Measurements from ENCODE around the gene MLNR. TPM values are rescaled to one million over a fixed set of nuclear protein-coding genes. Genes with fewer than 3 reads are reported as not detected.
A peak's percentile ranks its signal among the peaks of the same experiment; 100 is the strongest.

The MLNR gene
- total RNA-seq, 1 experiment from 2014 or later, result not detected

DNA sequence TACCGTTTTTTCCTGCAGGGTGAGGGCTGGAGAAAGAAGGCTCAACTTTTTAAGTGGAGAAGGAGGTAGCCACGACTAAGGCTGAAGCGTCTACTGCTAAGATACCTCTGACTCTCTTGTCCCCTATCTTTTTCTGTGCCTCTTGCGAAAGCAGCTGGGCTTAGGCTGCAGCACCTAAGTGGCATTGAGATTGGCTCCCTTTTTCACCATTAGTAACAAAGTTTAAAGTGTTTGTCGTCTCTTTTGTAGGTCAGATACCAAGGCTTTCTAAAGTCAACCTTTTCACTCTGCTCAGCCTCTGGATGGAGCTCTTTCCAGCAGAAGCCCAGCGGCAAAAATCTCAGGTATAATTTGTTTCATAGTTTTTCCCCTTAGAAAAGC is 28.5 kb downstream of the MLNR start:
- DNase-seq, result peak in 1 of 2 experiments; percentile 15
- intact Hi-C loops (cut with micrococcal nuclease; ENCODE audit: unreplicated experiment), result loop anchor here (1.0 kb wide), 2 partner anchors 33 to 359 kb away; no protein-coding TSS in a partner anchor
- Histone ChIP-seq H3K9me3 (no peaks in the 10 kb centered on the region), H3K36me3 (ENCODE audit: control insufficient read depth, insufficient read depth, low read length) (no peaks in the 10 kb centered on the region), H3K4me3 (ENCODE audit: low read depth, low read length) (peak overlapping the region; percentile 97), H3K4me1 (peaks cover 4% of the 10 kb centered on the region; the same call in 1 of the 2 replicates), H3K27me3 (replicated peaks; ENCODE audit: control insufficient read depth, insufficient read depth, low read length) (no peaks in the 10 kb centered on the region)
- TF ChIP-seq, protein P1, sequence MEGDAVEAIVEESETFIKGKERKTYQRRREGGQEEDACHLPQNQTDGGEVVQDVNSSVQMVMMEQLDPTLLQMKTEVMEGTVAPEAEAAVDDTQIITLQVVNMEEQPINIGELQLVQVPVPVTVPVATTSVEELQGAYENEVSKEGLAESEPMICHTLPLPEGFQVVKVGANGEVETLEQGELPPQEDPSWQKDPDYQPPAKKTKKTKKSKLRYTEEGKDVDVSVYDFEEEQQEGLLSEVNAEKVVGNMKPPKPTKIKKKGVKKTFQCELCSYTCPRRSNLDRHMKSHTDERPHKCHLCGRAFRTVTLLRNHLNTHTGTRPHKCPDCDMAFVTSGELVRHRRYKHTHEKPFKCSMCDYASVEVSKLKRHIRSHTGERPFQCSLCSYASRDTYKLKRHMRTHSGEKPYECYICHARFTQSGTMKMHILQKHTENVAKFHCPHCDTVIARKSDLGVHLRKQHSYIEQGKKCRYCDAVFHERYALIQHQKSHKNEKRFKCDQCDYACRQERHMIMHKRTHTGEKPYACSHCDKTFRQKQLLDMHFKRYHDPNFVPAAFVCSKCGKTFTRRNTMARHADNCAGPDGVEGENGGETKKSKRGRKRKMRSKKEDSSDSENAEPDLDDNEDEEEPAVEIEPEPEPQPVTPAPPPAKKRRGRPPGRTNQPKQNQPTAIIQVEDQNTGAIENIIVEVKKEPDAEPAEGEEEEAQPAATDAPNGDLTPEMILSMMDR (IDR thresholded peaks at IDR 0.05; ENCODE audit: insufficient read depth in 1 of 2, low read depth in 1 of 2, low read length in 1 of 2, severe bottlenecking in 1 of 2, unreplicated experiment in 1 of 2), result no peak
- CTCF ChIA-PET, result interaction anchor here (0.5 to 2.1 kb wide), 8 partner anchors 12 to 197 kb away, joined by 3 to 20 read pairs (median 4); no protein-coding TSS in a partner anchor
- Mint-ChIP-seq H3K27me3 (ENCODE audit: insufficient read depth, unreplicated experiment) (peaks cover 2% of the 10 kb centered on the region), H3K27ac (ENCODE audit: unreplicated experiment) (peak overlapping the region; percentile 88), H3K36me3 (ENCODE audit: insufficient read depth, unreplicated experiment) (peaks cover 5% of the 10 kb centered on the region), H3K4me1 (ENCODE audit: low read depth, unreplicated experiment) (no peaks in the 10 kb centered on the region), H3K9me3 (ENCODE audit: unreplicated experiment) (no peaks in the 10 kb centered on the region), H3K4me3 (ENCODE audit: unreplicated experiment) (peak overlapping the region; percentile 89)
- POLR2A ChIA-PET, result interaction anchor here (1.1 to 2.0 kb wide), 2 partner anchors 195 to 297 kb away, joined by 5 to 10 read pairs; partner anchors contain the start of genes CAB39L and SETDB2
- no TSS peak for BruUV-seq (replicated peaks)

DNA sequence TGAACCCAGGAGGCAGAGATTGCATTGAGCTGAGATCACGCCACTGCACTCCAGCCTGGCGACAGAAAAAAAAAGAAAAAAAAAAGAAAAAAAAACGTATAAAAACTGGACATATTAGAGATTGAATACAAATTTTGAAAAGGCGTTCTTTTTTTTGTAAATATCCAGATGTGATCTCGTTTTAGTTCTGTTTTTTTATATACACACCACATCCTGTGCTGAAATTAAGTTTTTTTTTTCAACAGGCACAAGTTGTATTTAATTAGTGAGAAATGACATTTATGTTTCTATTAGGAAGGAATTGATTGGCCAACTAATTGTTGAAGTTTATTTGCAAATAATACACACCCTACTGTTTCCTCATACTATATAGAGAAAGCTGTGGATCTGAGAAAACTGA is 31.2 kb downstream of the MLNR start:
- CTCF ChIA-PET, result no interaction called here
- no peak overlapping the region for H3K27ac Mint-ChIP-seq (ENCODE audit: unreplicated experiment)
- H3K4me1 Mint-ChIP-seq (ENCODE audit: low read depth, unreplicated experiment), result no peaks in the 10 kb centered on the region
- no peak overlapping the region for H3K4me3 Mint-ChIP-seq (ENCODE audit: unreplicated experiment)
- no TSS peak for BruUV-seq (replicated peaks)
- Histone ChIP-seq H3K4me3 (ENCODE audit: low read depth, low read length) (no peak overlapping the region), H3K36me3 (ENCODE audit: control insufficient read depth, insufficient read depth, low read length) (no peaks in the 10 kb centered on the region), H3K9me3 (no peaks in the 10 kb centered on the region), H3K27me3 (replicated peaks; ENCODE audit: control insufficient read depth, insufficient read depth, low read length) (no peaks in the 10 kb centered on the region), H3K4me1 (peaks cover 4% of the 10 kb centered on the region; the same call in 1 of the 2 replicates)
- intact Hi-C loops (cut with micrococcal nuclease; ENCODE audit: unreplicated experiment), result no loop called here
- H3K27me3 Mint-ChIP-seq (ENCODE audit: insufficient read depth, unreplicated experiment), result no peaks in the 10 kb centered on the region
- H3K36me3 Mint-ChIP-seq (ENCODE audit: insufficient read depth, unreplicated experiment), result peaks cover 13% of the 10 kb centered on the region
- POLR2A ChIA-PET, result no interaction called here
- DNase-seq, result no peak
- TF ChIP-seq, protein P1 (IDR thresholded peaks at IDR 0.05; ENCODE audit: insufficient read depth in 1 of 2, low read depth in 1 of 2, low read length in 1 of 2, severe bottlenecking in 1 of 2, unreplicated experiment in 1 of 2), result no peak
- no peaks in the 10 kb centered on the region for H3K9me3 Mint-ChIP-seq (ENCODE audit: unreplicated experiment)

DNA sequence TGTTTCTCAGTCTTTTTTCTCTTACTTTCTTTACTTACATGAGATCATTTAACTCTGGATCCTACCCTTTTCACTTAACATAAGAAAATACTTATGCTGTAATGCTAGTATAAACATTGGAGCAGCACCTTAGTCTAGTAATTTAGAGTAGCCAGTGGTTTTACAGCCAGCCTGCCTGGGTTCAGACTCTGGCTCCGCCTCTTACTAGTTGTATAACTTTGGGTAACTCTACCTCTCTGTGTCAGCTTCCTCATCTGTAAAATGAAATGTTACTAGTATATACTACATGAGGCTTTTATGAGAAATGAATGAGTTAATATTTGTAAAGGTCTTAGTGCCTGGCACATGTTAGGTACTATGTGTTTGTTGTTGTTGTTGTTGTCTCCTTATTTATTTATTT is 33.2 kb downstream of the MLNR start:
- CTCF ChIA-PET, result no interaction called here
- no TSS peak for BruUV-seq (replicated peaks)
- H3K9me3 ChIP-seq, result no peaks in the 10 kb centered on the region

More for the DNA sequence above, 33.2 kb downstream of the MLNR start:
- POLR2A ChIA-PET, result no interaction called here
- no peak overlapping the region for H3K27ac Mint-ChIP-seq (ENCODE audit: unreplicated experiment)
- DNase-seq, result no peak
- no peaks in the 10 kb centered on the region for H3K27me3 ChIP-seq (replicated peaks; ENCODE audit: control insufficient read depth, insufficient read depth, low read length)
- no peaks in the 10 kb centered on the region for H3K27me3 Mint-ChIP-seq (ENCODE audit: insufficient read depth, unreplicated experiment)
- H3K4me3 Mint-ChIP-seq (ENCODE audit: unreplicated experiment), result no peak overlapping the region
- peaks cover 4% of the 10 kb centered on the region; the same call in 1 of the 2 replicates for H3K4me1 ChIP-seq
- H3K36me3 ChIP-seq (ENCODE audit: control insufficient read depth, insufficient read depth, low read length), result no peaks in the 10 kb centered on the region
- TF ChIP-seq, protein P1 (IDR thresholded peaks at IDR 0.05; ENCODE audit: insufficient read depth in 1 of 2, low read depth in 1 of 2, low read length in 1 of 2, severe bottlenecking in 1 of 2, unreplicated experiment in 1 of 2), result no peak
- no peaks in the 10 kb centered on the region for H3K4me1 Mint-ChIP-seq (ENCODE audit: low read depth, unreplicated experiment)
- H3K4me3 ChIP-seq (ENCODE audit: low read depth, low read length), result no peak overlapping the region
- H3K9me3 Mint-ChIP-seq (ENCODE audit: unreplicated experiment), result no peaks in the 10 kb centered on the region
- intact Hi-C loops (cut with micrococcal nuclease; ENCODE audit: unreplicated experiment), result no loop called here
- peaks cover 9% of the 10 kb centered on the region for H3K36me3 Mint-ChIP-seq (ENCODE audit: insufficient read depth, unreplicated experiment)
